ENCODE data around the gene PIEZO1.

DNA sequence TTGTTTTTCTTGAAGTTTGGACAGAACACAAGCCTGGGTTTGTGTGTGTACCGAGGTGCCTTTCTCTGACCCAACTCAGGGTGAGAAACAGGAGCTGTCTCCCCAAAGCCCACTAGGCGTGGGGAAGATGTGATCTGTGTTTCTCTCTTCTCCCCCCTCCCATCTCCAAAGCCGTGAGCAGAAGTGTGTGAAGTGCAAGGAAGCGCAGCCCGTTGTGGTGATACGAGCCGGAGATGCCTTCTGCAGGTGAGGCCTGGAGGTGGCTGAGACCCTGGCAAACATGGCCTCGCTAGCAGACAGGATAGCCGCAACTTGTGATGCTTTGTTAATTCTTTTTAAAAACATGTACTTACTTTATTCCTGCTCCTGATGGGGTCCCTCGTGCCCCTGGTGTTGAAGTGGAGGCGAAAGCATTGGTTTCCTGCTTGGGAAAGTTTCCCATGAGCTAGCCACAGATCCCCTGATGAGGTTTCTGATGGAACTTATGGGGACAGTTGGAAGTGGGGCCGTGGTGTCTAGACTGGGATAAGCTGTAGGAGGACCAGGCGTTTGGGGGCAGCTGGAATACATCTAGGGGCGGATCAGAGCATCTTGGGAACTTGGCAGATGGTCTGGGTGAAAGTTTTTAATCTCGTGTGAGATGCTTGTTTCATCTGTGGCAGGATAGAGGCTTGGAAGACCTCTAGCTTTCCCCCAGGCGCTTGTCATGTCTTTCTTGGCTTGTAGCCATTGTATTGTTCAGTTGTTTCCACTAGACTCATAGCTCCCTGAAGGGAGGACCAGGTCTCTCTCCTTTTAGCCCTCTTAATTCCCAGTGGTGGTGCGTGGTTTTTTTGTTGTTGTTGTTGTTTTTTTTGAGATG is 77.8 kb downstream of the PIEZO1 start:
- TF ChIP-seq POLR2A (IDR thresholded peaks at IDR 0.05) (no peak), CTCF (IDR thresholded peaks at IDR 0.05) (no peak)

All from right lobe of liver (tissue), 4 donors.